ENCODE data around the gene S100A8. TPM values are rescaled to one million over a fixed set of nuclear protein-coding genes. Genes with fewer than 3 reads are reported as not detected.

The S100A8 gene
- total RNA-seq, 1 donor from 2014 or later: not detected

- no peaks in the 10 kb centered on the region for H3K36me3 ChIP-seq
- Mint-ChIP-seq H3K27ac (no peak overlapping the region), H3K27me3 (ENCODE audit: insufficient read depth, low read depth) (peaks cover 10% of the 10 kb centered on the region), H3K36me3 (no peaks in the 10 kb centered on the region), H3K9me3 (no peaks in the 10 kb centered on the region), H3K4me3 (no peak overlapping the region), H3K4me1 (no peaks in the 10 kb centered on the region)
- H3K27ac ChIP-seq: no peak overlapping the region
- no peak for TF ChIP-seq EZH2 (IDR thresholded peaks at IDR 0.05)
- no peak for TF ChIP-seq CTCF (IDR thresholded peaks at IDR 0.05)
- no peak for TF ChIP-seq EZH2phosphoT487 (IDR thresholded peaks at IDR 0.05)
- no peaks in the 10 kb centered on the region for H3K27me3 ChIP-seq
- no peaks in the 10 kb centered on the region for H3K79me2 ChIP-seq (ENCODE audit: low read depth)
- DNase-seq (ENCODE audit: low spot score): no peak
- H3K4me3 ChIP-seq: no peak overlapping the region
- H3F3A ChIP-seq (ENCODE audit: low read depth): no peaks in the 10 kb centered on the region
- H3K4me1 ChIP-seq: no peaks in the 10 kb centered on the region
- no peak overlapping the region for H3K9ac ChIP-seq
- H3K9me3 ChIP-seq (ENCODE audit: low read depth): no peaks in the 10 kb centered on the region
- no peak overlapping the region for H3K4me2 ChIP-seq
- no peak overlapping the region for H2AFZ ChIP-seq (replicated peaks)
- no peaks in the 10 kb centered on the region for H4K20me1 ChIP-seq (ENCODE audit: low read depth)
Measured at GRCh38 chr1:153396461-153396860, 5.6 kb upstream of the S100A8 start.

- Histone ChIP-seq H3K4me1 (no peaks in the 10 kb centered on the region), H3K4me2 (no peak overlapping the region), H3F3A (ENCODE audit: low read depth) (no peaks in the 10 kb centered on the region), H3K36me3 (no peaks in the 10 kb centered on the region), H3K79me2 (ENCODE audit: low read depth) (no peaks in the 10 kb centered on the region), H3K9me3 (ENCODE audit: low read depth) (no peaks in the 10 kb centered on the region), H3K27me3 (no peaks in the 10 kb centered on the region), H4K20me1 (ENCODE audit: low read depth) (no peaks in the 10 kb centered on the region), H2AFZ (replicated peaks) (no peak overlapping the region), H3K27ac (no peak overlapping the region), H3K4me3 (no peak overlapping the region), H3K9ac (no peak overlapping the region)
- no peak overlapping the region for H3K27ac Mint-ChIP-seq
- no peaks in the 10 kb centered on the region for H3K9me3 Mint-ChIP-seq
- H3K27me3 Mint-ChIP-seq (ENCODE audit: insufficient read depth, low read depth): peaks cover 10% of the 10 kb centered on the region
- TF ChIP-seq EZH2phosphoT487 (IDR thresholded peaks at IDR 0.05): no peak
- no peak for TF ChIP-seq CTCF (IDR thresholded peaks at IDR 0.05)
- TF ChIP-seq EZH2 (IDR thresholded peaks at IDR 0.05): no peak
- H3K4me1 Mint-ChIP-seq: no peaks in the 10 kb centered on the region
- H3K4me3 Mint-ChIP-seq: no peak overlapping the region
- no peak for DNase-seq (ENCODE audit: low spot score)
- no peaks in the 10 kb centered on the region for H3K36me3 Mint-ChIP-seq
Measured at GRCh38 chr1:153395776-153396175, 4.9 kb upstream of the S100A8 start.

- H3K27ac ChIP-seq: no peak overlapping the region
- no peaks in the 10 kb centered on the region for H3F3A ChIP-seq (ENCODE audit: low read depth)
- TF ChIP-seq EZH2phosphoT487 (IDR thresholded peaks at IDR 0.05) (no peak), EZH2 (IDR thresholded peaks at IDR 0.05) (no peak), CTCF (IDR thresholded peaks at IDR 0.05) (no peak)
- Mint-ChIP-seq H3K4me3 (no peak overlapping the region), H3K36me3 (no peaks in the 10 kb centered on the region), H3K27ac (no peak overlapping the region), H3K4me1 (no peaks in the 10 kb centered on the region), H3K9me3 (no peaks in the 10 kb centered on the region), H3K27me3 (ENCODE audit: insufficient read depth, low read depth) (peaks cover 10% of the 10 kb centered on the region)
- H2AFZ ChIP-seq (replicated peaks): no peak overlapping the region
- DNase-seq (ENCODE audit: low spot score): no peak
- no peaks in the 10 kb centered on the region for H4K20me1 ChIP-seq (ENCODE audit: low read depth)
- no peak overlapping the region for H3K9ac ChIP-seq
- H3K4me2 ChIP-seq: no peak overlapping the region
- no peaks in the 10 kb centered on the region for H3K27me3 ChIP-seq
- no peaks in the 10 kb centered on the region for H3K79me2 ChIP-seq (ENCODE audit: low read depth)
- H3K4me1 ChIP-seq: no peaks in the 10 kb centered on the region
- no peaks in the 10 kb centered on the region for H3K36me3 ChIP-seq
- no peaks in the 10 kb centered on the region for H3K9me3 ChIP-seq (ENCODE audit: low read depth)
- H3K4me3 ChIP-seq: no peak overlapping the region
Measured at GRCh38 chr1:153395136-153395685, 4.3 kb upstream of the S100A8 start.
